Measurements from ENCODE around the gene FAM180B. TPM values are rescaled to one million over a fixed set of nuclear protein-coding genes. Genes with fewer than 3 reads are reported as not detected.
A peak's percentile ranks its signal among the peaks of the same experiment; 100 is the strongest.
"Not testable (repeated sequence)": the region's sequence is repeated elsewhere in the genome, so short reads cannot be mapped to it uniquely, and the experiment has no call there.

Gene FAM180B
- total RNA-seq, 2 donors from 2014 or later, result 0.27 to 3.4 TPM

DNA sequence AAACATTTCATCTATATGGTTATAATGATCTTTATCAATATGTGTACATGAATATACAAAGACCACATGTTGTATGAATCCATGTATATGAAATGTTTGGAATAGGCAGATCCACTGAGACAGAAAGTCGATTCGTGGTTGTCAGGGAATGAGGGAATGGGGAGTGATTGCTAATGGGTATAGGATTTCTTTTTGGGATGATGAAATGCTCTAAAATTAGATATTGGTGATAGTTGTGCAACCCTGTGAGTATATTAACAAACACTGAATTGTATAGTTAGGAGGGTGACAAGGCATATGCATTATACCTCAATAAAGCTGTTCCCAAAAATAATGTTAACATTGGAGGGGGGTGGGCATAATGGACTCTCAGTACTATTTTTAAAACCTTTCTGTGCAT lies 26.1 kb upstream of the FAM180B start:
- ATAC-seq (ENCODE audit: insufficient number of reproducible peaks, low FRiP score, low read depth), result no peak

DNA sequence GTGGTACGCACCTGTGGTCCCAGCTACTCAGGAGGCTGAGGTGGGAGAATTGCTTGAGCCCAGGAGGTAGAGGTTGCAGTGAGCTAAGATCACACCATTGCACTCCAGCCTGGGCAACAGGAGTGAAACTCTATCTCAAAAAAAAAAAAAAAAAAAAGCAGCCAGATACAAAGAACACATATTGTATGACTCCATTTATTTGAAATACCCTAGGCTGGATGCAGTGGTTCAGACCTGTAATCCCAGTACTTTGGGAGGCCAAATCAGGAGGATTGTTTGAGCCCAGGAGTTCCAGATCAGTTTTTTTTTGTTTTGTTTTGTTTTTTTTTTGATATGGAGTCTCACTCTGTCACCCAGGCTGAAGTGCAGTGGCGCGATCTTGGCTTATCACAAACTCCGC lies 24.1 kb upstream of the FAM180B start:
- H3K4me3 ChIP-seq; H3K36me3 ChIP-seq; ATAC-seq (ENCODE audit: insufficient number of reproducible peaks, low FRiP score, low read depth); DNase-seq (ENCODE audit: low spot score); H3K9me3 ChIP-seq; H3K27ac ChIP-seq; H3K27me3 ChIP-seq (replicated peaks; ENCODE audit: insufficient read depth): not testable (repeated sequence)
- peaks cover 3 to 25% of the 10 kb centered on the region in 2 donors for H3K4me1 ChIP-seq (ENCODE audit: control insufficient read depth in 1 of 2, low read depth in 2 of 2)

More for the DNA sequence above, 26.1 kb upstream of the FAM180B start:
- Histone ChIP-seq H3K36me3 (no peaks in the 10 kb centered on the region), H3K27me3 (replicated peaks; ENCODE audit: insufficient read depth) (no peaks in the 10 kb centered on the region), H3K9me3 (no peaks in the 10 kb centered on the region), H3K4me3 (no peak overlapping the region), H3K27ac (no peak overlapping the region), H3K4me1 (ENCODE audit: control insufficient read depth in 1 of 2, low read depth in 2 of 2) (peaks cover 0 to 9% of the 10 kb centered on the region in 2 donors)
- TF ChIP-seq, protein P1, sequence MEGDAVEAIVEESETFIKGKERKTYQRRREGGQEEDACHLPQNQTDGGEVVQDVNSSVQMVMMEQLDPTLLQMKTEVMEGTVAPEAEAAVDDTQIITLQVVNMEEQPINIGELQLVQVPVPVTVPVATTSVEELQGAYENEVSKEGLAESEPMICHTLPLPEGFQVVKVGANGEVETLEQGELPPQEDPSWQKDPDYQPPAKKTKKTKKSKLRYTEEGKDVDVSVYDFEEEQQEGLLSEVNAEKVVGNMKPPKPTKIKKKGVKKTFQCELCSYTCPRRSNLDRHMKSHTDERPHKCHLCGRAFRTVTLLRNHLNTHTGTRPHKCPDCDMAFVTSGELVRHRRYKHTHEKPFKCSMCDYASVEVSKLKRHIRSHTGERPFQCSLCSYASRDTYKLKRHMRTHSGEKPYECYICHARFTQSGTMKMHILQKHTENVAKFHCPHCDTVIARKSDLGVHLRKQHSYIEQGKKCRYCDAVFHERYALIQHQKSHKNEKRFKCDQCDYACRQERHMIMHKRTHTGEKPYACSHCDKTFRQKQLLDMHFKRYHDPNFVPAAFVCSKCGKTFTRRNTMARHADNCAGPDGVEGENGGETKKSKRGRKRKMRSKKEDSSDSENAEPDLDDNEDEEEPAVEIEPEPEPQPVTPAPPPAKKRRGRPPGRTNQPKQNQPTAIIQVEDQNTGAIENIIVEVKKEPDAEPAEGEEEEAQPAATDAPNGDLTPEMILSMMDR (IDR thresholded peaks at IDR 0.05), result no peak
- no peak for DNase-seq (ENCODE audit: low spot score)

DNA sequence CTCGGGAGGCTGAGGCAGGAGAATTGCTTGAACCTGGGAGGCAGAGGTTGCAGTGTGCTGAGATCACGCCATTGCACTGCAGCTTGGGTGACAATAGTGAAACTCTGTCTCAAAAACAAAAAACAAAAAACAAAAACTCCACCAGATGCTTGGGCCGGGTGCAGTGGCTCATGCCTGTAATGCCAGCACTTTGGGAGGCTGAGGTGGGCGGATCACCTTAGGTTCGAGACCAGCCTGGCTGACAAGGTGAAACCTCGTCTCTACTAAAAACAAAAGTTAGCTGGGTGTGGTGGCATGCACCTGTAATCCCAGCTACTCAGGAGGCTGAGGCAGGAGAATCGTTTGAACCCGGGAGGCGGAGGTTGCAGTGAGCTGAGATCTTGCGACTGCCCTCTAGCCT lies 22.1 kb upstream of the FAM180B start:
- not testable (repeated sequence) for DNase-seq (ENCODE audit: low spot score); ATAC-seq (ENCODE audit: insufficient number of reproducible peaks, low FRiP score, low read depth); H3K9me3 ChIP-seq; H3K27me3 ChIP-seq (replicated peaks; ENCODE audit: insufficient read depth); H3K36me3 ChIP-seq; H3K4me3 ChIP-seq; H3K27ac ChIP-seq
- peaks cover 3 to 25% of the 10 kb centered on the region in 2 donors for H3K4me1 ChIP-seq (ENCODE audit: control insufficient read depth in 1 of 2, low read depth in 2 of 2)

DNA sequence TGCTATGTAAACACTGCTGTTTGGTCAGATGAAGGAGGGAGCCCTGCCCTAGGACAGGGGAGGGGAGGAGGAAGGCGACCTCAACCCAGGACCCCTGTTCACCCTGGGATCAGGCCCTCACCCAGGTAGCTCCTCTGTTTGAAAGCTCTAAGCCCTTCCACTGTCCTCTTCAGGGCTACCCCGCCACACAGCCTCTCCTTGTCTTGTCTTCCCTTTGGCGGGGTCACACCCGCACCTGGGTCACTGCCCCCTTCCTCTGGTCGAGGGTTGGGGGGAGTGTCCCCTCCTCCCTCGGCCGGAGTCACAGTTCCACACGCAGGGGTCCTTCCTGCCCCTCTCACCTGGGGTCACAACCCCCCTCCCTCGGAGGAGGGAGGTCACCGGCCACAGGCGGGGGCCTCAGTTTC lies 21.5 kb upstream of the FAM180B start:
- ATAC-seq (ENCODE audit: insufficient number of reproducible peaks, low FRiP score, low read depth) (no peak), DNase-seq (ENCODE audit: low spot score) (no peak)
- Histone ChIP-seq H3K27ac (peak overlapping the region; percentile 39 to 67), H3K4me3 (peak overlapping the region; percentile 98), H3K4me1 (ENCODE audit: control insufficient read depth in 1 of 2, low read depth in 2 of 2) (peaks cover 3 to 25% of the 10 kb centered on the region in 2 donors), H3K36me3 (no peaks in the 10 kb centered on the region), H3K27me3 (replicated peaks; ENCODE audit: insufficient read depth) (no peaks in the 10 kb centered on the region), H3K9me3 (no peaks in the 10 kb centered on the region)
- TF ChIP-seq, protein P1 (IDR thresholded peaks at IDR 0.05), result no peak

DNA sequence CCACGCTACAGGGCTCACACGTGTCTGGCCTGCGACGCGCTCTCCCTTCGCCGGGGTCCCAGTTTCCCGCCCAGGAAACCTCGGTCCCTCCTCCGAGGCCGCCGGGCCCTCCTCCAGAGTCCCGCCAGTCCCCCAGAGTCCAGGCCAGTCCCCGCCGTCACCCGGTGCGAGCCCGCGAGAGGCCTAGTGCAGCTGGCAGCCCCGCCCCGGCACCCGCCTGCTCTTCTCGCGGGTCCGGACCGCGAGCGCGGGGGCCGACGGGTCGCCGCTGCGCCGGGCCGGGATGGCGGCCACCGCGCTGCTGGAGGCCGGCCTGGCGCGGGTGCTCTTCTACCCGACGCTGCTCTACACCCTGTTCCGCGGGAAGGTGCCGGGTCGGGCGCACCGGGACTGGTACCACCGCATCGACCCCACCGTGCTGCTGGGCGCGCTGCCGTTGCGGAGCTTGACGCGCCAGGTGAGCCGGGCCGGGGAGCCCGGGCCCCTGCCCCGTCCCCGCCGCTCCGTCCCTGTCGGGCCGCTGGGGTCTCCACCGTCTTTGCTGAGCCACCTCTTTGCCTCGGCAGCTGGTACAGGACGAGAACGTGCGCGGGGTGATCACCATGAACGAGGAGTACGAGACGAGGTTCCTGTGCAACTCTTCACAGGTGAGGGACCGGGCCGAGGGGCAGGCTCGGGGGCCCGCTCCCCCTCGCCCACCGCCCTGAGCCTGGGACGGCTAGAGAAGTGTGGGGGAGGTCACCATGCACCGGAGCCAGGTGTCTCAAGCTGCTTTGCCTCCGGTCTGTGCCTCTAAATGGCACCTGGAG lies 20.9 kb upstream of the FAM180B start, which contains the start of gene PTPMT1:
TSS of gene PTPMT1 (plus strand) at position 260 of the 809 bp plus-strand sequence. CDS start at position 284, 24 bp downstream.
- peak; percentile 70 for ATAC-seq (ENCODE audit: insufficient number of reproducible peaks, low FRiP score, low read depth)
- H3K4me3 ChIP-seq, result peak within 1 kb of the TSS; percentile 98
- TF ChIP-seq, protein P1 (IDR thresholded peaks at IDR 0.05), result no peak
- peak within 1 kb of the TSS; percentile 39 to 67 for H3K27ac ChIP-seq
- no peak for DNase-seq (ENCODE audit: low spot score)
- peaks cover 3 to 25% of the 10 kb centered on the region in 2 donors for H3K4me1 ChIP-seq (ENCODE audit: control insufficient read depth in 1 of 2, low read depth in 2 of 2)
- no peaks in the 10 kb centered on the region for H3K9me3 ChIP-seq
- H3K36me3 ChIP-seq, result no peaks in the 10 kb centered on the region
- no peaks in the 10 kb centered on the region for H3K27me3 ChIP-seq (replicated peaks; ENCODE audit: insufficient read depth)

DNA sequence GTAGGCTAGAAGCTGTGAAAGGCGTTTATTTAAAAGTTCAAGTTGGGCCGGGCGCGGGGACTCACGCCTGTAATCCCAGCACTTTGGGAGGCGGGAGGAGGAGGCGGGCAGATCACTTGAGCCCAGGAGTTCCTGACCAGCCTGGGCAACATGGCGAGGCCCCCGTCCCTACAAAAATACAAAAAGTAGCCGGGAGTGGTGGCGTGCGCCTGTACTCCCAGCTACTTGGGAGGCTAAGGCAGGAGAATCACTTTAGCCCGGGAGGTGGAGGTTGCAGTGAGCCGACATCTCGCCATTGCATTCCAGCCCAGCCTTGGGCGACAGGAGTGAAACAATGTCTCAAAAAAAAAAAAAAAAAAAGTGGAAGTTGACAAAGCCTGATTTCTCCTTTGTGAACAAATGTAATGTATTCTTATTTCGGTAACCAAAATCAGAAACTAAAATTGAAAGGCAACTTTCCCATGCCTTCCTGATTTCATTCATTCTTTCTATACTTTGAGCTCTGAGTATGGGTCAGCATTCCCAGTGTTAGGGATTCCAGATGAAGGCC lies 20.3 kb upstream of the FAM180B start:
- Histone ChIP-seq H3K27ac (peak overlapping the region; percentile 39 to 67), H3K4me3 (peak overlapping the region; percentile 98), H3K27me3 (replicated peaks; ENCODE audit: insufficient read depth) (no peaks in the 10 kb centered on the region), H3K36me3 (no peaks in the 10 kb centered on the region), H3K4me1 (ENCODE audit: control insufficient read depth in 1 of 2, low read depth in 2 of 2) (peaks cover 3 to 25% of the 10 kb centered on the region in 2 donors), H3K9me3 (no peaks in the 10 kb centered on the region)
- TF ChIP-seq, protein P1 (IDR thresholded peaks at IDR 0.05), result no peak
- DNase-seq (ENCODE audit: low spot score), result no peak
- no peak for ATAC-seq (ENCODE audit: insufficient number of reproducible peaks, low FRiP score, low read depth)
